Vagina (tissue), 2 donors: ENCODE measurements around the gene WNK2. TPM values are rescaled to one million over a fixed set of nuclear protein-coding genes. Genes with fewer than 3 reads are reported as not detected.

Experiments used
- DNase-seq, 2 donors: peaks; one replicate each; pipeline ENCODE4 v3.0.0-alpha.2; 2017; ENCODE audit errors: extremely low spot score in 2 of 2
- H3K27ac ChIP-seq: fragments of 200-600 bp; sonication (generic); one replicate; pipeline ENCODE4 v1.5.1; 2019
- H3K27me3 ChIP-seq: fragments of 200-600 bp; sonication (generic); one replicate; pipeline ENCODE4 v1.5.1; 2019
- H3K36me3 ChIP-seq, 2 donors: fragments of 200-600 bp; sonication (generic); one replicate each; pipeline ENCODE4 v1.5.1; 2017 to 2019
- H3K4me1 ChIP-seq: fragments of 200-600 bp; sonication (generic); one replicate; pipeline ENCODE4 v1.5.1; 2019
- H3K4me3 ChIP-seq, 2 donors: fragments of 200-600 bp; sonication (generic); 1 replicate in 1 of 2; 2 replicates in 1 of 2; pipeline ENCODE4 v1.5.1; 2016 to 2019
- H3K9me3 ChIP-seq: fragments of 200-600 bp; sonication (generic); one replicate; pipeline ENCODE4 v1.5.1; 2019
- CTCF ChIP-seq, 3 experiments: fragments of 450-650 bp in 2 of 3; fragments of 200-600 bp in 1 of 3; sonication (generic) in 1 of 3; IDR thresholded peaks; one replicate each; pipeline ENCODE4 v1.5.1; 2017 to 2019; ENCODE audit warnings: antibody characterized with exemption in 3 of 3, mild to moderate bottlenecking in 2 of 3, moderate library complexity in 2 of 3
- POLR2A ChIP-seq, 2 donors: fragments of 450-650 bp; IDR thresholded peaks; one replicate each; pipeline ENCODE4 v1.6.1; 2017; ENCODE audit warnings: antibody characterized with exemption in 2 of 2, mild to moderate bottlenecking in 2 of 2, moderate library complexity in 2 of 2
- POLR2AphosphoS5 ChIP-seq, 2 donors: sonication (generic); formaldehyde crosslinking; IDR thresholded peaks; one replicate each; pipeline ENCODE4 v1.9.0; 2017; ENCODE audit warnings: antibody characterized with exemption in 2 of 2, mild to moderate bottlenecking in 2 of 2, low read depth in 1 of 2; ENCODE audit not compliant: insufficient read depth in 1 of 2
- intact Hi-C: fragments of 100-400 bp; cut with DNase I; formaldehyde crosslinking; loops from one replicate; pipeline ENCODE4 v1.15.1; 2023
- total RNA-seq: library from RNA; depleted of rRNA; stranded (reverse); fragments of >200 nt; gene quantifications from one replicate; pipeline ENCODE4 v1.2.3, GENCODE V29; 2016

The WNK2 gene
- total RNA-seq, 1 donor from 2014 or later, result 24.8 TPM

- no peak for DNase-seq
- TF ChIP-seq CTCF (IDR thresholded peaks at IDR 0.05), result no peak
- TF ChIP-seq POLR2AphosphoS5 (IDR thresholded peaks at IDR 0.05; ENCODE audit: insufficient read depth in 1 of 2, low read depth in 1 of 2), result no peak
- no peak for TF ChIP-seq POLR2A (IDR thresholded peaks at IDR 0.05)
- H3K9me3 ChIP-seq, result no peaks in the 10 kb centered on the region
- H3K4me1 ChIP-seq, result peaks cover 7% of the 10 kb centered on the region
- H3K27me3 ChIP-seq, result no peaks in the 10 kb centered on the region
- H3K27ac ChIP-seq, result no peak overlapping the region
- H3K4me3 ChIP-seq, result no peak overlapping the region
- no peaks in the 10 kb centered on the region for H3K36me3 ChIP-seq
- intact Hi-C loops, result no loop called here
Measured at GRCh38 chr9:93182572-93182971, 1.4 kb upstream of the WNK2 start.

GRCh38 chr9:93183131-93183662, 742 bp upstream of the WNK2 start:
- DNase-seq, result no peak
- intact Hi-C loops, result no loop called here
- peak overlapping the region; percentile 49 to 78 for H3K4me3 ChIP-seq
- H3K9me3 ChIP-seq, result no peaks in the 10 kb centered on the region
- TF ChIP-seq POLR2A (IDR thresholded peaks at IDR 0.05), result no peak
- no peak for TF ChIP-seq CTCF (IDR thresholded peaks at IDR 0.05)
- no peak for TF ChIP-seq POLR2AphosphoS5 (IDR thresholded peaks at IDR 0.05; ENCODE audit: insufficient read depth in 1 of 2, low read depth in 1 of 2)
- no peak overlapping the region for H3K27ac ChIP-seq
- H3K36me3 ChIP-seq, result no peaks in the 10 kb centered on the region
- no peaks in the 10 kb centered on the region for H3K27me3 ChIP-seq
- peaks cover 7% of the 10 kb centered on the region for H3K4me1 ChIP-seq

- no peaks in the 10 kb centered on the region for H3K27me3 ChIP-seq
- H3K27ac ChIP-seq, result no peak overlapping the region
- no peaks in the 10 kb centered on the region for H3K9me3 ChIP-seq
- peak overlapping the region; percentile 49 to 78 for H3K4me3 ChIP-seq
- DNase-seq, result no peak
- H3K4me1 ChIP-seq, result peaks cover 7% of the 10 kb centered on the region
- no peaks in the 10 kb centered on the region for H3K36me3 ChIP-seq
- TF ChIP-seq POLR2A (IDR thresholded peaks at IDR 0.05) (no peak), CTCF (IDR thresholded peaks at IDR 0.05) (no peak), POLR2AphosphoS5 (IDR thresholded peaks at IDR 0.05; ENCODE audit: insufficient read depth in 1 of 2, low read depth in 1 of 2) (no peak)
- intact Hi-C loops, result no loop called here
Measured at GRCh38 chr9:93184432-93185265, 710 bp downstream of the WNK2 start.

- Histone ChIP-seq H3K4me3 (peak overlapping the region; percentile 49 to 78), H3K9me3 (no peaks in the 10 kb centered on the region), H3K27me3 (no peaks in the 10 kb centered on the region), H3K36me3 (no peaks in the 10 kb centered on the region), H3K27ac (no peak overlapping the region), H3K4me1 (peaks cover 7% of the 10 kb centered on the region)
- TF ChIP-seq CTCF (IDR thresholded peaks at IDR 0.05) (no peak), POLR2AphosphoS5 (IDR thresholded peaks at IDR 0.05; ENCODE audit: insufficient read depth in 1 of 2, low read depth in 1 of 2) (no peak), POLR2A (IDR thresholded peaks at IDR 0.05) (no peak)
- DNase-seq, result no peak
- intact Hi-C loops, result no loop called here
Measured at GRCh38 chr9:93185266-93186214, 1.6 kb downstream of the WNK2 start.
